HepG2 (cell line): ENCODE measurements around the gene CADM1.

Experiments
- CTCF ChIP-seq: sonication (generic); formaldehyde crosslinking; IDR thresholded peaks from 2 replicates; pipeline ENCODE4 v1.5.0; 2020; ENCODE audit warnings: mild to moderate bottlenecking, missing genetic modification reagents, moderate library complexity
- KLF6 ChIP-seq: IDR thresholded peaks from 2 replicates; pipeline ENCODE4 v1.8.0; 2016; ENCODE audit warnings: missing biosample characterization, missing genetic modification reagents
- ZBTB10 ChIP-seq: sonication (generic); formaldehyde crosslinking; IDR thresholded peaks from 2 replicates; pipeline ENCODE4 v1.4.0; 2020; ENCODE audit warnings: missing genetic modification reagents, borderline replicate concordance
- ZNF136 ChIP-seq: sonication (generic); formaldehyde crosslinking; IDR thresholded peaks from 2 replicates; pipeline ENCODE4 v1.8.1; 2022; ENCODE audit warnings: low read depth, mild to moderate bottlenecking, moderate library complexity, missing genetic modification reagents
- ZNF496 ChIP-seq: sonication (generic); formaldehyde crosslinking; IDR thresholded peaks from 2 replicates; pipeline ENCODE4 v1.8.1; 2023; ENCODE audit warnings: mild to moderate bottlenecking, moderate library complexity, missing genetic modification reagents; ENCODE audit not compliant: insufficient replicate concordance
- ZNF710 ChIP-seq: sonication (generic); formaldehyde crosslinking; IDR thresholded peaks from 2 replicates; pipeline ENCODE4 v1.5.0; 2020; ENCODE audit warnings: mild to moderate bottlenecking, missing genetic modification reagents, borderline replicate concordance

- TF ChIP-seq ZNF136 (no peak), ZNF710 (no peak), ZNF496 (CRISPR knock-in tag) (no peak), KLF6 (CRISPR knock-in tag) (no peak), ZBTB10 (CRISPR knock-in tag) (no peak), CTCF (no peak)
Observed at GRCh38 chr11:115134926-115135325, 369.3 kb downstream of the CADM1 start.
